IPS-18a (cell line): ENCODE measurements around the gene POU6F1.
"Not testable (repeated sequence)": the region's sequence is repeated elsewhere in the genome, so short reads cannot be mapped to it uniquely, and the experiment has no call there.

Experiments used
- H3K27ac ChIP-seq: one replicate; pipeline ENCODE4 v1.5.1; 2013; ENCODE audit warnings: low read length
- H3K27me3 ChIP-seq: one replicate; pipeline ENCODE4 v1.6.1; 2013; ENCODE audit warnings: mild to moderate bottlenecking, low read length; ENCODE audit not compliant: control insufficient read depth, insufficient read depth
- H3K36me3 ChIP-seq: one replicate; pipeline ENCODE4 v1.6.1; 2013; ENCODE audit warnings: low read depth, low read length; ENCODE audit not compliant: control insufficient read depth
- H3K4me1 ChIP-seq: one replicate; pipeline ENCODE4 v1.6.1; 2013; ENCODE audit warnings: low read depth, low read length; ENCODE audit not compliant: control insufficient read depth
- H3K4me3 ChIP-seq: one replicate; pipeline ENCODE4 v1.5.1; 2013; ENCODE audit warnings: low read length
- H3K9ac ChIP-seq: one replicate; pipeline ENCODE4 v1.6.1; 2013; ENCODE audit warnings: mild to moderate bottlenecking, low read length, moderate library complexity
- H3K9me3 ChIP-seq: one replicate; pipeline ENCODE4 v1.6.1; 2013; ENCODE audit warnings: low read depth, low read length; ENCODE audit not compliant: control insufficient read depth

POU6F1 gene

DNA sequence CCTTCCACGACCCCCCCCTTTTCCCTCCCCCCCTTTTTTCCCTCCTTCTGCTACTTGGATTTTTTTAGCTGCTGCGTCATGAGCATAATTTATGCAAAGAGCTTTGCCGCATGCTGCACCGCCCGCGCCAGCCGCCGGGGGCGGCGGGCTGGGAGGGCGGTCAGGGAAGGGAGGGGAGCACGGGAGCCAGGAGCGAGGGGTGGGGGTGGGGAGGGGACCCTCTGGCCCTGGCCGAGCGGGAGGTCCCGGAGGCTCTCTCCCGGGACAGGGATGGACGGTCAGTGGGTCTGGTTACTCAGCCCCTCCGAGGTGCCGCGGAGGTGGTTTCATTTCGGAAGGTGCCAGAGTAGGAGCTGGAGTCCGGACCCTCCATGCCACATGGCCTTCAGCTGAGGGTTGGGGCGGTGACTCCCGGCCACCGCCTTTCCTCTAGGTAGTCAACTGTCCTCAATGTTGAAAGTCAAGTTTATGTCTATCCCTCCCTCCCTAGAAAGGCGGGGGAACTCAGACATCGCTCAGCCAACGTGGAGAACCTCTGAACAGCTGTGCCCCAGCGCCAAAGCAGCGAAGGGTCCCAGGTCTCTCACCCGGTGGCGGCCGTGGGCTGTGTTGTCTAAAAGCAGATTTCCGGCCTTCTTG lies at the start of gene POU6F1:
POU6F1 (minus strand) TSS at position 95 of the 639 bp plus-strand sequence. CDS start 11,226 bp downstream, outside the sequence.
- H3K27me3 ChIP-seq: no peaks in the 10 kb centered on the region
- no peaks in the 10 kb centered on the region for H3K36me3 ChIP-seq
- no peaks in the 10 kb centered on the region for H3K9me3 ChIP-seq
- H3K4me3 ChIP-seq: peak within 1 kb of the TSS; percentile 82
- H3K27ac ChIP-seq: peak within 1 kb of the TSS; percentile 63
- peak within 1 kb of the TSS; percentile 79 for H3K9ac ChIP-seq
- H3K4me1 ChIP-seq: peaks cover 15% of the 10 kb centered on the region

DNA sequence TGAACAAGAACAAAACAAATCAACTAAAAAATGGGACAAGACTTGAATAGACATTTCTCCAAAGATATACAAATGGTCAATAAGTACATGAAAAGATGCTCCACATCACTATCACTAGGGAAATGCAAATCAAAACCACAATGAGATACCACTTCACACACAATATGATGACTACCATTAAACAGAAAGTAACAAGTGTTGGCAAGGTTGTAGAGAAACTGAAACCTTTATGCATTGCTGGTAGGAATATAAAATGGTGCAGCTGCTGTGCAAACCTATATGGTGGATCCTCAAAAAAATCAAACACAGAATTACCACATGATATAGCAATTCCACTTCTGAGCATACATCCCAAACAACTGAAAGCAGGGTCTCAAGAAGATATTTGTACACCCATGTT lies 47.2 kb upstream of the POU6F1 start:
- Histone ChIP-seq H3K36me3 (no peaks in the 10 kb centered on the region), H3K9me3 (no peaks in the 10 kb centered on the region), H3K27ac (no peak overlapping the region), H3K4me3 (no peak overlapping the region), H3K4me1 (peaks cover 4% of the 10 kb centered on the region), H3K9ac (no peak overlapping the region), H3K27me3 (peaks cover 8% of the 10 kb centered on the region)

DNA sequence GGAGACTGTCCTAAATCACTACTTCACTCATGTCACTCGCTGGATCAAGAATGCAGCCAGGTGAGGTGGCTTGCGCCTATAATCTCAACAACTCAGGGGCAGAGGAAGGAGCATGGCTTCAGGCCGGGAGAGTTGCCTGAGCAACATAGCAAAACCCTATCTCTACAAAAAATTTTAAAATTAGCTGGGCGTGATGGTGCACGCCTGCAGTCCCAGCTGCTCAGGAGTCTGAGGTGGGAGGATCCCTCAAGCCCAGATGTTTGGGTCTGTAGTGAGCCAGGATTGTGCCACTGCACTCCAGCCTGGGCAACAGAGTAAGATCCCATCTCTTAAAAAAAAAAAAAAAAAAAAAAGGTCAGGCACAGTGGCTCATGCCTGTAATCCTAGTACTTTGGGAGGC lies 46.4 kb upstream of the POU6F1 start:
- Histone ChIP-seq H3K27ac (no peak overlapping the region), H3K9ac (no peak overlapping the region), H3K4me1 (peaks cover 4% of the 10 kb centered on the region), H3K36me3 (no peaks in the 10 kb centered on the region), H3K27me3 (peaks cover 6% of the 10 kb centered on the region), H3K4me3 (no peak overlapping the region), H3K9me3 (no peaks in the 10 kb centered on the region)

- no peaks in the 10 kb centered on the region for H3K27me3 ChIP-seq
- H3K27ac ChIP-seq: no peak overlapping the region
- no peak overlapping the region for H3K9ac ChIP-seq
- H3K4me3 ChIP-seq: no peak overlapping the region
- peaks cover 4% of the 10 kb centered on the region for H3K4me1 ChIP-seq
- no peaks in the 10 kb centered on the region for H3K9me3 ChIP-seq
- no peaks in the 10 kb centered on the region for H3K36me3 ChIP-seq
These were observed 45.5 kb upstream of the POU6F1 start for GRCh38 chr12:51263341-51263740.

DNA sequence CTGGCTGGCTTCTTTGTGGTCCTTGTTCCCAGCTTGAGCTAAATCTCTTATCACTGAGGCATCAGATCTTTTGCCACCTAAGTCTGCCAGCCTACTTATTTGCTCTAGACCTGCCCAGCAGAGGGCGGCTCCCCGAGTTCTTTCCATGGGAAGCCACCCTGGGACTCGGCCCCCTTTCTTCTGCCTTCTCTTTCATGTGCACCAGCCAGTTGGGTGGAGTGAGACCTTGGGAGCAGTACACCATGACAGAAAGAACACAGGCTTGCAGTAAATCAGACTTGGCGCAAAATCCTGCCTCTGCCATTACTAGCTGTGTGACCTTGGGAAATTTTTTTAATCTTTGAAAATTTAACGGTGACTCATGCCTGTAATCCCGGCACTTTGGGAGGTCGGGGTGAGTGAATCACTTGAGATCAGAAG lies 44.9 kb upstream of the POU6F1 start:
- Histone ChIP-seq H3K4me3 (no peak overlapping the region), H3K4me1 (peaks cover 4% of the 10 kb centered on the region), H3K9me3 (no peaks in the 10 kb centered on the region), H3K27ac (no peak overlapping the region), H3K27me3 (no peaks in the 10 kb centered on the region), H3K9ac (no peak overlapping the region), H3K36me3 (no peaks in the 10 kb centered on the region)

GRCh38 chr12:51259600-51259999 lies 41.7 kb upstream of the POU6F1 start:
- H3K4me3 ChIP-seq, H3K9me3 ChIP-seq, H3K27ac ChIP-seq, H3K36me3 ChIP-seq, H3K4me1 ChIP-seq, H3K27me3 ChIP-seq, H3K9ac ChIP-seq: not testable (repeated sequence)

- Histone ChIP-seq H3K27ac (no peak overlapping the region), H3K36me3 (no peaks in the 10 kb centered on the region), H3K9me3 (no peaks in the 10 kb centered on the region), H3K9ac (no peak overlapping the region), H3K27me3 (no peaks in the 10 kb centered on the region), H3K4me1 (no peaks in the 10 kb centered on the region), H3K4me3 (no peak overlapping the region)
These were observed 36.7 kb upstream of the POU6F1 start for GRCh38 chr12:51254536-51254935.

GRCh38 chr12:51253276-51253675 lies 35.4 kb upstream of the POU6F1 start:
- Histone ChIP-seq H3K4me1 (peaks cover 3% of the 10 kb centered on the region), H3K27me3 (no peaks in the 10 kb centered on the region), H3K9me3 (no peaks in the 10 kb centered on the region), H3K9ac (no peak overlapping the region), H3K27ac (no peak overlapping the region), H3K36me3 (no peaks in the 10 kb centered on the region), H3K4me3 (no peak overlapping the region)

- peak overlapping the region; percentile 51 for H3K27ac ChIP-seq
- peaks cover 13% of the 10 kb centered on the region for H3K36me3 ChIP-seq
- peaks cover 24% of the 10 kb centered on the region for H3K4me1 ChIP-seq
- H3K4me3 ChIP-seq: peak overlapping the region; percentile 4
- no peaks in the 10 kb centered on the region for H3K27me3 ChIP-seq
- no peak overlapping the region for H3K9ac ChIP-seq
- no peaks in the 10 kb centered on the region for H3K9me3 ChIP-seq
These were observed 29.8 kb upstream of the POU6F1 start for GRCh38 chr12:51247523-51248206.

DNA sequence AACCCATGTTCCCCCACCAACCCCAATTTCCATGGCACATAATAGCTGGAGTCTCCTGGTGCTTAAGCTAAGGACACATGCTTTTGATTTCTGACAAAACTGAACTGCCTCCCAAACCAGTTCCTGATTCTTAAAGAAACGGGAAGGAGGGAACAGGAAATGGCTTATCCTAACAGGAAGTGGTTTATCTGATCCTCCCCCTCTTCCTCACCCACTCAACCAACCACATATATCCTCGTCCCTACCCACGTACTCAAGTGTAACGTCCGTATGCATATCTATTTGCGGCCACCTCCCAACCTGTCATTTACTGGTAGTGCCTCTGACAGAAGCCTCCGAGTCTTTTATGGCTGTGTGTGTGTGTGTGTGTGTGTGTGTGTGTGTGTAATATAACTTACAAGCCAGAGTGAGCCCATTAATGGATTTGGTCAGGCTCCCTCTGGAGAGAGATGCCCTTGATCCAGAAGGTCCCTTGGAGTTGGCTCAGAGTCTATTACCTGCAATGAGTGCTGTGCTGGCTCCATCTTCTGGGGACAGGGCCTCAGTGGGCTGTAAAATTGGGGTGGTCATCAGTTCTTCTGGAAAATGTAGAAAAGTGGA lies 28.5 kb upstream of the POU6F1 start:
- no peaks in the 10 kb centered on the region for H3K27me3 ChIP-seq
- H3K9me3 ChIP-seq: no peaks in the 10 kb centered on the region
- no peak overlapping the region for H3K4me3 ChIP-seq
- peaks cover 24% of the 10 kb centered on the region for H3K4me1 ChIP-seq
- H3K36me3 ChIP-seq: peaks cover 24% of the 10 kb centered on the region
- H3K9ac ChIP-seq: no peak overlapping the region
- no peak overlapping the region for H3K27ac ChIP-seq

DNA sequence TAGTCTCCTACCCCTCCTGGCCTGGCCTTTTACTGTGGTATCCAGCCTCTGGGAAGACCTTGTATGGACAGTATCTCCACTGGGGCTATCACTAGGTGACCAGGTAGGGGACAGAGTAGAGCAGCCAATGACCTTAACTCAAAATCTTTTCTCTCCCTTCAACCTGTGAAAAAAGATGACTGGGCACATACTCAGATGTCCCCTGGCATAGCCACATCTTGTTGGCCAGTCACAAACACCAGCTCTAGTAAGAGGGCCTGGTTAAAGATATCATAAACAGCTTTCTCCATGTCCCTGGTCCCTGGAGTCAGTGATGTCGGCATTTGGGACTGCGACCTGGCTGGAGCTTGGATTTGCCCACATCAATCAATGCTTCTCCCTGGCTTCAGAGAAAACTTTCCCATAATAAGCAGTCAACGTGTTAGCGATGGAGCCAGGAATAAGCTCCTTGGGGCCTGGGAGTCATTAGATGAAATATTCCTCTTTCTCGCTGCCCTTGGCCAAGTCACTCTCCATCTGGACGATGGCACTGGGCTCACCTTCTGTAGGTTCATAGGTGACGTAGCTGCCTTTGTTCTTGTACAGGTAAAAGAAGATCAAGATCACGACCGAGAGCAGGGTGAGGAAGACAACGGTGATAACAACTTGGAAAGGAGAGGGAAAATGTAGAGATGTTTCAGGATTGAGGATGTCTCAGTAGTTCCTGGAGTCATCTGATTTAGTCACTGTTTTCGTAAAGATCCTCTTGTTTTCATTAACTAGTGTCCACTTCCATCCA lies 27.8 kb upstream of the POU6F1 start:
- Histone ChIP-seq H3K27me3 (no peaks in the 10 kb centered on the region), H3K9me3 (no peaks in the 10 kb centered on the region), H3K36me3 (peaks cover 31% of the 10 kb centered on the region), H3K4me3 (no peak overlapping the region), H3K27ac (no peak overlapping the region), H3K9ac (no peak overlapping the region), H3K4me1 (peaks cover 24% of the 10 kb centered on the region)
